NCI-H345 treated with DMSO at 0.1 percent for 48 hours (cell line): ENCODE measurements around the gene LONP2.
"Not testable (repeated sequence)": the region's sequence is repeated elsewhere in the genome, so short reads cannot be mapped to it uniquely, and the experiment has no call there.

ENCODE experiments used
- DNase-seq: peaks from one replicate; lab custom pipeline; 2025; ENCODE audit not compliant: unreplicated experiment; lab: John Stamatoyannopoulos, UW

LONP2 gene

GRCh38 chr16:48284772-48285409, 40.8 kb downstream of the LONP2 start:
- no peak for DNase-seq

- DNase-seq = no peak
Measured at GRCh38 chr16:48287239-48287638, 43.1 kb downstream of the LONP2 start.

GRCh38 chr16:48291303-48291702, 47.2 kb downstream of the LONP2 start:
- DNase-seq = no peak

- DNase-seq = no peak
Measured at GRCh38 chr16:48291754-48292153, 47.7 kb downstream of the LONP2 start.

DNA sequence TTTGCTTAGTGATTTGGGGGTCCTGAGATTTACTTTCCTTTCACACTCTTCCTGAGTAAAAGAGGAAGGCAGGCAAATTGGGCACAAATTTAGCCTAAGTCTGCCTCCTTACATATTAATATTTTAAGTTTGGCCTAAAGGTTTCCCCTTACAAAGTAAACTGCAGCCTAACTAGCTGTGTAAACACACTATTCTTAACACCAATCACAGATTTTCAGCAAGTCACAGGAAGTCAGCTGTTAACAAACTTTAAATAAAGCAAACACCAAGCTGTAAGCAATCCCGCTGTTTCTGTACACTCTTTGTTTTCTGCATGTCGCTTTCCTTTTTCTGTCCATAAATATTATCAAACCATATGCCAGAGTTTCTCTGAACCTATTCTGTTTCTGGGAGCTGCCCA, 48.4 kb downstream of the LONP2 start:
- DNase-seq = no peak

DNA sequence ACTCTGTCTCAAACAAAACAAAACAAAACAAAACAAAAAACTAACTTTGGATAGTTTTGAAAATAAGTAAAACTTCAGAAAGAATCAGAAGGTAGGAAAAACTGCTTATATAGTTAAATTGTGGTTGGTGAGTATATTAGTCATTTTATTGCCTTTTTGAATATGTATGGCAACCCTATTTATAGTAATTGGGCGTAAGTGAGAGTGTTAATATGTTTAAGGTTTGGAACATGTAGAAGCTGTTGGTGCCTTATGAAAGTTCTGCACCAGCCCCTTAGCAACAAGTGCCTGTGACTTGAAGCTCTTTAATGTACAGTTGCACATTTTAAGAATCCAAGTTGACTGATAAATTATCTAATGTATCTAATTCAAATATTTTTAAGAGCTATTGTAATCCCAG, 50.6 kb downstream of the LONP2 start:
- DNase-seq = no peak

DNA sequence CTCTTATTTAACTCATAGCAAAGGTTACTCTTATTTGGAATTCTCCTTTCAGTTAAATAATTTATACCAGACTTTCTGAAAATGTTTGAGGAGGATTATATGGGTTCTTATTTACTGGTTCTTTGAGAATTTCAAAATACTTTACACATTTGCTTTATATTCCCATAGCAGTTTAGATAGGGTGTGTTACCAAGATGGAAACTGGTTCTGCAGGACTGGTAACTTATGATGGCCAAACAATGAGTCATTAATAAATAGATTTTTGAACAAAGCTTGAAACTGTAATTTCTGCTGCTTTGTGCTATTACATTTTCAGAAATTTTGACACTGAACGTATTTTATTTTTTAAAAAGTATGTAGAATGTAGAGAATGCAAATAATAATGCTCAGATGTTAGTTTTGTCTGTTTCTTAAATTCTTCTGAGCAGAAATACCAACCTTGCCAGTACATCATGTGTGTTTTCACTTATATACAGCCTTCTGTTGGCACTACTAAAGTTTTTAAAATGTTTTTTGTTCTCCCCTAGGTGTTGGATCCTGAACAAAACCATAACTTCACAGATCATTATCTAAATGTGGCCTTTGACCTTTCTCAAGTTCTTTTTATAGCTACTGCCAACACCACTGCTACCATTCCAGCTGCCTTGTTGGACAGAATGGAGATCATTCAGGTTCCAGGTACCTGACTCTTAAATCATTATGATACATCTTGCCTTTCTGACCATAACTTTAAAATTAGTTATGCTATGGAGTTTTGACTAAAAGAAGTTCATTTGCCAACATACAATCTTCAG, 51.6 kb downstream of the LONP2 start:
- no peak for DNase-seq

DNA sequence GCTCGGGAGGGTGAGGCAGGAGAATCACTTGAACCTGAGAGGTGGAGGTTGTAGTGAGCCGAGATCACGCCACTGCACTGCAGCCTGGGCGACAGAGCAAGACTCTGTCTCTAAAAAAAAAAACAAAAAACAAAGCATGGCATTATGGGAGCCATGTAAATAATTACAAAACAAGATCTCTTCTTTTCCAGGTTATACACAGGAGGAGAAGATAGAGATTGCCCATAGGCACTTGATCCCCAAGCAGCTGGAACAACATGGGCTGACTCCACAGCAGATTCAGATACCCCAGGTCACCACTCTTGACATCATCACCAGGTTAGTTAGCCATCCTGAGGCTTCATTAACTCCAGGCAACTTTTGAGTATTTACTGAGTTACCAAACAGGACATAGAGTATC, 55.4 kb downstream of the LONP2 start:
- no peak for DNase-seq

- DNase-seq = no peak
Measured at GRCh38 chr16:48300391-48300856, 56.3 kb downstream of the LONP2 start.

- no peak for DNase-seq
Measured at GRCh38 chr16:48308535-48308934, 64.4 kb downstream of the LONP2 start.

DNA sequence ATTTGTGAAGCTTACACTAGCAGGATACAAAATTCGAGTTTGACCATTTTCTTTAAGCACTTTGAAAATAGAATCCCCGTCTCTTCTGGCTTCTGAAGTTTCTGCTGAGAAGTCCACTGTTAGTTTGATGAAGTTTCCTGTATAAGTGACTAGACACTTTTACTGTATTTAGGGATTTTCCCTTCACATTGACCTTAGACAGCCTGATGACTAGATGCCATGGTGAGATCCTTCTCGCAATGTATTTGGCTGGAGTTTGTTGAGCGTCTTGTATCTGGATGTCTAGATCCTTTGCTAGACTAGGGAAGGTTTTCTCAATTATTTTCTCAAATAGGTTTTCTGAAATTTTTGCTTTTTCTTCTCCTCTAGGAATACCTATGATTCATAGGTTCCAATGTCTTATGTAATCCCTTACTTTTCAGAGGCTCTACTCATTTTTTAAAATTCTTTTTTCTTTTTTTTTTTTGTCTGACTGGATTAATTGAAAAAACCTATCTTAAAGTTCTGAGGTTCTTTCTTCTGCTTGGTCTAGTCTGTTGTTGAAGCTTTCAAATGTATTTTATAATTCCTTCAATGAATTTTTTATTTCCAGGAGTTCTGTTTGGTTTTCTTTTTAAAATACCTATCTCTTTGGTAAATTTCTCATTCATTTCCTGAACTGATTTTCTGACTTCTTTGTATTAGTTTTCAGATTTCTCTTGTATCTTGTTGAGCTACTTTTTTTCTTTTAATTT, 67.0 kb downstream of the LONP2 start:
- no peak for DNase-seq

DNA sequence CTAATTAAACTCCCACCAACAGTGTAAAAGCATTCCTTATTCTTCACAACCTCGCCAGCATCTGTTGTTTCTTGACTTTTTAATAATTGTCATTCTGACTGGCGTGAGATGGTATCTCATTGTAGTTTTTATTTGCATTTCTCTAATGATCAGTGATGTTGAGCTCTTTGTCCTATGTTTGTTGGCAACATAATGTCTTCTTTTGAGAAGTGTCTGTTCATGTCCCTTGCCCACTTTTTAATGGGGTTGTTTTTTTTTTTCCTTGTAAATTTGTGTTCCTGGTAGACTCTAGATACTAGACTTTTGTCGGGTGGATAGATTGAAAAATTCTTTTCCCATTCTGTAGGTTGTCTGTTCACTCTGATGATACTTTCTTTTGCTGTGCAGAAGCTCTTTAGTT, 69.8 kb downstream of the LONP2 start:
- DNase-seq = not testable (repeated sequence)

DNA sequence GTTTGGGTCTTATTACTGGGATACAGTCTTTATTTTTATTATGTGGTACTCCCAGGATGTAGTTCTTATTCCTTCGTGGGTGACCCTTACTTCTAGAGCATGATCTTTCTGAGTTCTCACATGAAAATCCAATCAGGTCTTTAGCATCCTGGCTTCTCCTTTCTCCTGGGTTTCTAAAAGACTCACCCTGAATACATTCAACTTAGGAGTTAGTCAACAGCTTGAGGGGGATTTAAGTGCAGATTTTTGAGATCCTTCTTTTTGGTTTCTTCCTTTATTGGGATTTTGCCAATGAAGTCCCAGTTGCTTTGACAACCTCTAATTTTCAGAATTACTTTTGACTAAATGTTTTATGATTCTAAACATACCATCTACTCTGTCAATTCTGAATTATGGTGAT, 72.9 kb downstream of the LONP2 start:
- DNase-seq = no peak

- no peak for DNase-seq
Measured at GRCh38 chr16:48317614-48318315, 73.7 kb downstream of the LONP2 start.

- DNase-seq = no peak
Measured at GRCh38 chr16:48318630-48319029, 74.5 kb downstream of the LONP2 start.

- no peak for DNase-seq
Measured at GRCh38 chr16:48321317-48322036, 77.4 kb downstream of the LONP2 start.

GRCh38 chr16:48323783-48324775, 80.0 kb downstream of the LONP2 start:
- no peak for DNase-seq

DNA sequence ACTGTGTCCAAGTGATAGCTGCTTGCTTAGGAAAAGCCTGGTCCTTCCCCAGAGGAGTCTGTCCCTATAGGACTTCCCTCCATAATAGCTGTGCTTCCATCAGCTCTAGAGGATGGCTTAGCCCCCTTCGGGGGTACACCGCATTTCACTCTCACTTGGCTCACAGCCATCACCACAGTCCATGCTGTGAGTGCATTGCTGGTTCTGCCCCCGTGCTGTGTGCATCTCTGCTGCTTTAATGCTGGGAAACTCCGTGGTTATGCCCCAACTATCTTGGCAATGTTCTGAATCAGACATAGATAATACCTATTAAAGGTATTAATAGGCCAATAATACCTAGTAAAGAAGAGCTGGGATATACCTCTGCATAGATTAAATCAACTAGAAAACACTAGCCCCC, 82.8 kb downstream of the LONP2 start:
- no peak for DNase-seq

GRCh38 chr16:48329138-48329537, 85.0 kb downstream of the LONP2 start:
- DNase-seq = no peak
